PC-3 (cell line): Measurements from ENCODE around the gene PSME1. TPM values are rescaled to one million over a fixed set of nuclear protein-coding genes. Genes with fewer than 3 reads are reported as not detected.

Experiments used
- ATAC-seq: fragments of 200-7000 bp; cut with Tn5 transposase; 2 replicates; pipeline ENCODE4 v1.9.1; 2020; ENCODE audit warnings: mild to moderate bottlenecking, moderate library complexity
- BruUV-seq: library from RNA; stranded (reverse); fragments of 400-500 nt; replicated peaks from 2 replicates; lab custom pipeline; 2021; lab: Mats Ljungman, UMichigan
- CTCF ChIA-PET: fragments of 300-600 bp; sonication (Branson Sonifier 250); formaldehyde crosslinking; loops from one replicate; lab custom pipeline; 2022; ENCODE audit warnings: antibody characterized with exemption; lab: Charles Lee
- POLR2A ChIA-PET: fragments of 300-600 bp; sonication (Branson Sonifier 250); formaldehyde crosslinking; loops from one replicate; lab custom pipeline; 2022; ENCODE audit warnings: antibody characterized with exemption; ENCODE audit not compliant: unreplicated experiment; lab: Charles Lee
- DNase-seq: peaks from one replicate; pipeline ENCODE4 v3.0.0-alpha.2; 2015
- H2AFZ ChIP-seq: fragments of 300-600 bp; sonication (generic); 2 replicates; pipeline ENCODE4 v1.6.0; 2016; ENCODE audit warnings: antibody characterized with exemption, low read length
- H3F3A ChIP-seq: fragments of 300-600 bp; sonication (generic); one replicate; pipeline ENCODE4 v1.6.0; 2017; ENCODE audit warnings: antibody characterized with exemption, low read length, control low read depth, mild to moderate bottlenecking; ENCODE audit not compliant: unreplicated experiment
- H3K27ac ChIP-seq: fragments of 300-600 bp; sonication (generic); 2 replicates; pipeline ENCODE4 v1.5.1; 2016; ENCODE audit warnings: mild to moderate bottlenecking, low read length
- H3K27me3 ChIP-seq: fragments of 300-600 bp; sonication (generic); 2 replicates; pipeline ENCODE4 v1.6.1; 2016; ENCODE audit warnings: low read length, mixed read lengths
- H3K36me3 ChIP-seq: fragments of 300-600 bp; sonication (generic); 2 replicates; pipeline ENCODE4 v1.6.1; 2016; ENCODE audit warnings: low read depth, mixed run types, low read length, mixed read lengths
- H3K4me1 ChIP-seq: fragments of 300-600 bp; sonication (generic); 2 replicates; pipeline ENCODE4 v1.5.1; 2016; ENCODE audit warnings: low read length; ENCODE audit not compliant: insufficient read depth
- H3K4me2 ChIP-seq: fragments of 300-600 bp; sonication (generic); 2 replicates; pipeline ENCODE4 v1.6.0; 2016; ENCODE audit warnings: low read length
- H3K4me3 ChIP-seq: fragments of 300-600 bp; sonication (generic); 2 replicates; pipeline ENCODE4 v1.5.1; 2016; ENCODE audit warnings: mild to moderate bottlenecking, low read length, mixed read lengths
- H3K79me2 ChIP-seq: fragments of 300-600 bp; sonication (generic); 2 replicates; pipeline ENCODE4 v1.6.1; 2017; ENCODE audit warnings: low read length, mixed read lengths
- H3K9ac ChIP-seq: fragments of 300-600 bp; sonication (generic); 2 replicates; pipeline ENCODE4 v1.6.0; 2016; ENCODE audit warnings: mild to moderate bottlenecking, low read length
- H3K9me2 ChIP-seq: fragments of 300-600 bp; sonication (generic); replicated peaks from 2 replicates; pipeline ENCODE4 v1.6.1; 2016; ENCODE audit warnings: mixed run types, low read length, mixed read lengths
- H3K9me3 ChIP-seq: fragments of 300-600 bp; sonication (generic); 2 replicates; pipeline ENCODE4 v1.6.1; 2016; ENCODE audit warnings: low read length, mixed read lengths
- H4K20me1 ChIP-seq: fragments of 300-600 bp; sonication (generic); 2 replicates; pipeline ENCODE4 v1.6.1; 2016; ENCODE audit warnings: low read length, mixed read lengths
- EZH2 ChIP-seq: fragments of 300-600 bp; sonication (generic); IDR thresholded peaks from one replicate; pipeline ENCODE4 v1.6.1; 2017; ENCODE audit warnings: antibody characterized with exemption, mild to moderate bottlenecking, low read length; ENCODE audit not compliant: unreplicated experiment
- EZH2phosphoT487 ChIP-seq: fragments of 300-600 bp; sonication (generic); IDR thresholded peaks from 2 replicates; pipeline ENCODE4 v1.6.1; 2018; ENCODE audit warnings: mild to moderate bottlenecking, antibody characterized with exemption, low read length, borderline replicate concordance
- intact Hi-C: fragments of 100-400 bp; cut with micrococcal nuclease; formaldehyde crosslinking; loops from 2 replicates; pipeline ENCODE4 v1.9.0; 2023
- total RNA-seq: library from RNA; depleted of rRNA; stranded (reverse); fragments of >200 nt; gene quantifications from 2 replicates; pipeline ENCODE4 v1.2.3, GENCODE V29; 2014
- TF ChIP-seq, protein P1 (sequence below): fragments of 300-600 bp; sonication (generic); conservative IDR thresholded peaks from 2 replicates; pipeline ENCODE4 v1.5.1; 2017; ENCODE audit warnings: antibody characterized with exemption, low read depth, mild to moderate bottlenecking, low read length

PSME1 gene
- total RNA-seq, 1 experiment from 2014 or later, result 163 TPM

- no peaks in the 10 kb centered on the region for H4K20me1 ChIP-seq
- ATAC-seq, result no peak
- no peak overlapping the region for H3K4me2 ChIP-seq
- H3K4me3 ChIP-seq, result no peak overlapping the region
- no peaks in the 10 kb centered on the region for H3K36me3 ChIP-seq
- peaks cover 9% of the 10 kb centered on the region for H3K4me1 ChIP-seq
- no TSS peak for BruUV-seq
- no peak overlapping the region for H3K9ac ChIP-seq
- H3K9me2 ChIP-seq, result no peaks in the 10 kb centered on the region
- H3K27ac ChIP-seq, result no peak overlapping the region
- CTCF ChIA-PET, result interaction anchor here (0.6 kb wide), 1 partner anchor 322 kb away, joined by 3 read pairs; no protein-coding TSS in a partner anchor
- POLR2A ChIA-PET, result no interaction called here
- H3K9me3 ChIP-seq, result no peaks in the 10 kb centered on the region
- H3K27me3 ChIP-seq, result no peaks in the 10 kb centered on the region
- H3F3A ChIP-seq, result no peaks in the 10 kb centered on the region
- H3K79me2 ChIP-seq, result peaks cover 8% of the 10 kb centered on the region; the same call in 1 of the 2 replicates
- TF ChIP-seq, protein P1, sequence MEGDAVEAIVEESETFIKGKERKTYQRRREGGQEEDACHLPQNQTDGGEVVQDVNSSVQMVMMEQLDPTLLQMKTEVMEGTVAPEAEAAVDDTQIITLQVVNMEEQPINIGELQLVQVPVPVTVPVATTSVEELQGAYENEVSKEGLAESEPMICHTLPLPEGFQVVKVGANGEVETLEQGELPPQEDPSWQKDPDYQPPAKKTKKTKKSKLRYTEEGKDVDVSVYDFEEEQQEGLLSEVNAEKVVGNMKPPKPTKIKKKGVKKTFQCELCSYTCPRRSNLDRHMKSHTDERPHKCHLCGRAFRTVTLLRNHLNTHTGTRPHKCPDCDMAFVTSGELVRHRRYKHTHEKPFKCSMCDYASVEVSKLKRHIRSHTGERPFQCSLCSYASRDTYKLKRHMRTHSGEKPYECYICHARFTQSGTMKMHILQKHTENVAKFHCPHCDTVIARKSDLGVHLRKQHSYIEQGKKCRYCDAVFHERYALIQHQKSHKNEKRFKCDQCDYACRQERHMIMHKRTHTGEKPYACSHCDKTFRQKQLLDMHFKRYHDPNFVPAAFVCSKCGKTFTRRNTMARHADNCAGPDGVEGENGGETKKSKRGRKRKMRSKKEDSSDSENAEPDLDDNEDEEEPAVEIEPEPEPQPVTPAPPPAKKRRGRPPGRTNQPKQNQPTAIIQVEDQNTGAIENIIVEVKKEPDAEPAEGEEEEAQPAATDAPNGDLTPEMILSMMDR, result no peak
- TF ChIP-seq EZH2 (no peak), EZH2phosphoT487 (no peak)
- intact Hi-C loops, result no loop called here
- DNase-seq, result no peak
- H2AFZ ChIP-seq, result no peak overlapping the region
These were observed 39.3 kb upstream of the PSME1 start for GRCh38 chr14:24096545-24097181.

DNA sequence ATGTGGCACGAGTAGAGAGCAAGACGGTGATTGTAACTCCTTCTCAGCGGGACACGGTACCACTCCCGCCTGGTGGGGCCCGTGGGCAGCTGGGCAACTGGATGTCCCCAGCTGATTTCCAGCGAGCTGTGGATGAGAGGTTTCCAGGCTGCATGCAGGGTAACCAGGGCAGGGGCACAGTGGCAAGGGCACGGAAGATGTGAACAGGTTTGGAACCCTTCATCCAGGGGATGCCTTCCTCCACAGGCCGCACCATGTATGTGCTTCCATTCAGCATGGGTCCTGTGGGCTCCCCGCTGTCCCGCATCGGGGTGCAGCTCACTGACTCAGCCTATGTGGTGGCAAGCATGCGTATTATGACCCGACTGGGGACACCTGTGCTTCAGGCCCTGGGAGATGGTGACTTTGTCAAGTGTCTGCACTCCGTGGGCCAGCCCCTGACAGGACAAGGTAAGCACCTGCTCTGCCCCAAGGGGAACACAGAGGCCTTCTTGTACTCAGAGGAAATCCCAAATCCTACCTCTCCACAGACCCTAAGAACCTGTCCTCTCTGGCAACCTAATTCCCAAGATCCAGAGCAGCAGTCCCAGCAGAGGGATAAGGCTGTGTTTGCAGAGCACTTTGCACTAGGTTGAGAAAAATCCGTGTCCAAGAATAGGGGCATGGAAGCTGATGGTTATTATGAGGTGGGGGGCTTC lies 37.6 kb upstream of the PSME1 start:
- Histone ChIP-seq H3K4me3 (no peak overlapping the region), H4K20me1 (no peaks in the 10 kb centered on the region), H3K36me3 (no peaks in the 10 kb centered on the region), H3K9me3 (no peaks in the 10 kb centered on the region), H3K9me2 (no peaks in the 10 kb centered on the region), H3F3A (no peaks in the 10 kb centered on the region), H3K4me1 (peaks cover 9% of the 10 kb centered on the region), H3K27me3 (no peaks in the 10 kb centered on the region), H3K27ac (no peak overlapping the region), H3K4me2 (no peak overlapping the region), H3K9ac (no peak overlapping the region), H2AFZ (no peak overlapping the region), H3K79me2 (peaks cover 8% of the 10 kb centered on the region; the same call in 1 of the 2 replicates)
- ChIA-PET POLR2A (no interaction called here), CTCF (no interaction called here)
- intact Hi-C loops, result no loop called here
- TF ChIP-seq EZH2 (no peak), EZH2phosphoT487 (no peak)
- TF ChIP-seq, protein P1, result no peak
- DNase-seq (no peak), ATAC-seq (no peak)
- no TSS peak for BruUV-seq
